MM.1S (cell line): ENCODE measurements around the gene HSF4.

ENCODE experiments used
- DNase-seq: peaks from one replicate; pipeline ENCODE4 v3.0.0-alpha.2; 2015
- H2AFZ ChIP-seq: fragments of 300-600 bp; sonication (generic); 2 replicates; pipeline ENCODE4 v1.6.0; 2016; ENCODE audit warnings: antibody characterized with exemption, low read length
- H3F3A ChIP-seq: fragments of 300-600 bp; sonication (generic); 2 replicates; pipeline ENCODE4 v1.6.1; 2016; ENCODE audit warnings: mild to moderate bottlenecking, antibody characterized with exemption, low read length, moderate library complexity, mixed read lengths; ENCODE audit not compliant: insufficient read depth
- H3K27ac ChIP-seq: fragments of 300-600 bp; sonication (generic); 2 replicates; pipeline ENCODE4 v1.5.1; 2016; ENCODE audit warnings: mild to moderate bottlenecking, low read length
- H3K27me3 ChIP-seq: fragments of 300-600 bp; sonication (generic); replicated peaks from 2 replicates; pipeline ENCODE4 v1.6.0; 2016; ENCODE audit warnings: low read length; ENCODE audit not compliant: insufficient read depth
- H3K36me3 ChIP-seq: fragments of 300-600 bp; sonication (generic); replicated peaks from 2 replicates; pipeline ENCODE4 v1.6.1; 2016; ENCODE audit warnings: mild to moderate bottlenecking, low read length, mixed read lengths; ENCODE audit not compliant: insufficient read depth
- H3K4me1 ChIP-seq: fragments of 300-600 bp; sonication (generic); 2 replicates; pipeline ENCODE4 v1.6.1; 2016; ENCODE audit warnings: low read length, mixed read lengths
- H3K4me2 ChIP-seq: fragments of 300-600 bp; sonication (generic); 2 replicates; pipeline ENCODE4 v1.6.0; 2016; ENCODE audit warnings: low read depth, low read length
- H3K4me3 ChIP-seq: fragments of 300-600 bp; sonication (generic); 2 replicates; pipeline ENCODE4 v1.5.1; 2016; ENCODE audit warnings: low read length, mixed read lengths
- H3K79me2 ChIP-seq: fragments of 300-600 bp; sonication (generic); 2 replicates; pipeline ENCODE4 v1.6.1; 2016; ENCODE audit warnings: mixed run types, low read length, mixed read lengths
- H3K9ac ChIP-seq: fragments of 300-600 bp; sonication (generic); 2 replicates; pipeline ENCODE4 v1.6.1; 2016; ENCODE audit warnings: low read length, mixed read lengths
- H3K9me2 ChIP-seq: fragments of 300-600 bp; sonication (generic); replicated peaks from 2 replicates; pipeline ENCODE4 v1.6.1; 2016; ENCODE audit warnings: mild to moderate bottlenecking, low read length, mixed read lengths; ENCODE audit not compliant: insufficient read depth
- H3K9me3 ChIP-seq: fragments of 300-600 bp; sonication (generic); replicated peaks from 2 replicates; pipeline ENCODE4 v1.6.1; 2016; ENCODE audit warnings: mild to moderate bottlenecking, low read length, mixed read lengths; ENCODE audit not compliant: insufficient read depth
- H4K20me1 ChIP-seq: fragments of 300-600 bp; sonication (generic); 2 replicates; pipeline ENCODE4 v1.6.1; 2016; ENCODE audit warnings: mild to moderate bottlenecking, low read length, moderate library complexity, mixed read lengths; ENCODE audit not compliant: insufficient read depth
- CTCF ChIP-seq: fragments of 300-600 bp; sonication (generic); IDR thresholded peaks from 2 replicates; pipeline ENCODE4 v1.5.1; 2016; ENCODE audit warnings: antibody characterized with exemption, low read length, mixed read lengths
- EZH2 ChIP-seq: fragments of 300-600 bp; sonication (generic); optimal IDR thresholded peaks from 2 replicates; pipeline ENCODE3; 2017; ENCODE audit warnings: low read depth, mild to moderate bottlenecking, antibody characterized with exemption, low read length, mixed read lengths
- EZH2phosphoT487 ChIP-seq: fragments of 300-600 bp; sonication (generic); IDR thresholded peaks from 2 replicates; pipeline ENCODE4 v1.6.1; 2018; ENCODE audit warnings: antibody characterized with exemption, low read length

HSF4 gene

GRCh38 chr16:67194260-67194659 is 29.7 kb downstream of the HSF4 start:
- no peak overlapping the region for H3K4me3 ChIP-seq
- peaks cover 9% of the 10 kb centered on the region; the same call in 1 of the 2 replicates for H3K4me1 ChIP-seq
- no peak overlapping the region for H2AFZ ChIP-seq
- peaks cover 48% of the 10 kb centered on the region for H3K79me2 ChIP-seq
- H3K4me2 ChIP-seq = no peak overlapping the region
- H3K9me2 ChIP-seq = no peaks in the 10 kb centered on the region
- H3K9me3 ChIP-seq = no peaks in the 10 kb centered on the region
- no peaks in the 10 kb centered on the region for H3K27me3 ChIP-seq
- H4K20me1 ChIP-seq = no peaks in the 10 kb centered on the region
- no peak overlapping the region for H3K9ac ChIP-seq
- H3K27ac ChIP-seq = no peak overlapping the region
- DNase-seq = no peak
- TF ChIP-seq EZH2phosphoT487 (no peak), EZH2 (no peak), CTCF (no peak)
- no peaks in the 10 kb centered on the region for H3F3A ChIP-seq
- peaks cover 16% of the 10 kb centered on the region; the same call in 1 of the 2 replicates for H3K36me3 ChIP-seq

GRCh38 chr16:67195676-67196075 is 31.1 kb downstream of the HSF4 start:
- Histone ChIP-seq H3K4me2 (no peak overlapping the region), H3K4me1 (peaks cover 9% of the 10 kb centered on the region; the same call in 1 of the 2 replicates), H3K4me3 (no peak overlapping the region), H3K36me3 (peaks cover 16% of the 10 kb centered on the region; the same call in 1 of the 2 replicates), H3K9ac (no peak overlapping the region), H4K20me1 (no peaks in the 10 kb centered on the region), H3K79me2 (peaks cover 48% of the 10 kb centered on the region), H3K27me3 (no peaks in the 10 kb centered on the region), H3K9me3 (no peaks in the 10 kb centered on the region), H3K9me2 (no peaks in the 10 kb centered on the region), H3F3A (no peaks in the 10 kb centered on the region), H3K27ac (no peak overlapping the region), H2AFZ (no peak overlapping the region)
- DNase-seq = no peak
- TF ChIP-seq CTCF = no peak
- no peak for TF ChIP-seq EZH2
- no peak for TF ChIP-seq EZH2phosphoT487

GRCh38 chr16:67196881-67197280 is 32.3 kb downstream of the HSF4 start:
- Histone ChIP-seq H3K27ac (no peak overlapping the region), H3K36me3 (peaks cover 16% of the 10 kb centered on the region; the same call in 1 of the 2 replicates)

More at GRCh38 chr16:67196881-67197280, 32.3 kb downstream of the HSF4 start:
- H3K4me3 ChIP-seq = no peak overlapping the region
- TF ChIP-seq EZH2 = no peak
- TF ChIP-seq EZH2phosphoT487 = no peak
- TF ChIP-seq CTCF = no peak
- H3K9me2 ChIP-seq = no peaks in the 10 kb centered on the region
- H3K27me3 ChIP-seq = no peaks in the 10 kb centered on the region
- no peak for DNase-seq
- no peaks in the 10 kb centered on the region for H3K9me3 ChIP-seq
- H2AFZ ChIP-seq = no peak overlapping the region
- no peak overlapping the region for H3K9ac ChIP-seq
- H4K20me1 ChIP-seq = no peaks in the 10 kb centered on the region
- H3F3A ChIP-seq = no peaks in the 10 kb centered on the region
- H3K4me1 ChIP-seq = peaks cover 9% of the 10 kb centered on the region; the same call in 1 of the 2 replicates
- peaks cover 48% of the 10 kb centered on the region for H3K79me2 ChIP-seq
- H3K4me2 ChIP-seq = no peak overlapping the region
